ENCODE data around the gene NFATC3.

NFATC3 gene

GRCh38 chr16:68126395-68126794, 41.2 kb downstream of the NFATC3 start:
- Histone ChIP-seq H3K9ac (ENCODE audit: low read length) (no peak overlapping the region), H4K12ac (ENCODE audit: low read depth, low read length) (no peak overlapping the region)

GRCh38 chr16:68128577-68129305, 43.6 kb downstream of the NFATC3 start:
- no CpG with 5 or more reads among the region's 6 CpGs for WGBS (ENCODE audit: extremely low coverage, insufficient coverage, insufficient read length)
- no peak overlapping the region for H4K91ac ChIP-seq (ENCODE audit: low read depth, low read length)

More at GRCh38 chr16:68126395-68126794, 41.2 kb downstream of the NFATC3 start:
- no peak overlapping the region for H4K91ac ChIP-seq (ENCODE audit: low read depth, low read length)
- no peak overlapping the region for H3K4me2 ChIP-seq (ENCODE audit: low read length)
- H2BK5ac ChIP-seq (ENCODE audit: low read depth, low read length, poor library complexity), result no peak overlapping the region
- H2AK5ac ChIP-seq (ENCODE audit: low read length), result no peak overlapping the region
- H2AFZ ChIP-seq (ENCODE audit: insufficient read depth, low read length, poor library complexity), result no peak overlapping the region
- no peaks in the 10 kb centered on the region for H3K27me3 ChIP-seq (ENCODE audit: insufficient read depth, low read length)
- no peaks in the 10 kb centered on the region for H3K9me3 ChIP-seq (ENCODE audit: insufficient read depth, low read depth, low read length)
- DNase-seq, result no peak
- no peaks in the 10 kb centered on the region for H3K4me1 ChIP-seq (ENCODE audit: control insufficient read depth in 1 of 2, insufficient read depth in 2 of 2, low read length in 2 of 2)
- H3K18ac ChIP-seq (ENCODE audit: low read length), result no peak overlapping the region
- H2BK12ac ChIP-seq (ENCODE audit: low read length), result no peak overlapping the region
- H3K4me3 ChIP-seq (ENCODE audit: low read depth, low read length), result no peak overlapping the region
- no peaks in the 10 kb centered on the region for H3K79me2 ChIP-seq (ENCODE audit: control insufficient read depth, insufficient read depth, low read length, poor library complexity)
- no CpG with 5 or more reads among the region's 2 CpGs for WGBS (ENCODE audit: extremely low coverage, insufficient coverage, insufficient read length)
- no peak overlapping the region for H4K8ac ChIP-seq (ENCODE audit: low read depth, low read length)
- H3K27ac ChIP-seq (ENCODE audit: low read depth, low read length), result no peak overlapping the region
- no peak overlapping the region for H3K23ac ChIP-seq (ENCODE audit: low read length)
- H2BK120ac ChIP-seq (ENCODE audit: insufficient read depth, low read length, poor library complexity), result no peak overlapping the region
- no peak overlapping the region for H3K4ac ChIP-seq (ENCODE audit: low read depth, low read length)
- H3K79me1 ChIP-seq (ENCODE audit: low read length), result no peaks in the 10 kb centered on the region
- H3K14ac ChIP-seq (ENCODE audit: low read length), result no peak overlapping the region
- H3K36me3 ChIP-seq (ENCODE audit: control insufficient read depth in 1 of 2, insufficient read depth in 2 of 2, low read length in 2 of 2), result peaks cover 3% of the 10 kb centered on the region in 2 experiments

GRCh38 chr16:68130520-68130919, 45.4 kb downstream of the NFATC3 start:
- Histone ChIP-seq H2AFZ (ENCODE audit: insufficient read depth, low read length, poor library complexity) (no peak overlapping the region), H3K27me3 (ENCODE audit: insufficient read depth, low read length) (no peaks in the 10 kb centered on the region), H4K12ac (ENCODE audit: low read depth, low read length) (no peak overlapping the region), H3K4me1 (ENCODE audit: control insufficient read depth in 1 of 2, insufficient read depth in 2 of 2, low read length in 2 of 2) (no peaks in the 10 kb centered on the region), H3K4me3 (ENCODE audit: low read depth, low read length) (no peak overlapping the region), H3K9me3 (ENCODE audit: insufficient read depth, low read depth, low read length) (no peaks in the 10 kb centered on the region), H3K9ac (ENCODE audit: low read length) (no peak overlapping the region), H4K8ac (ENCODE audit: low read depth, low read length) (no peak overlapping the region), H3K79me2 (ENCODE audit: control insufficient read depth, insufficient read depth, low read length, poor library complexity) (no peaks in the 10 kb centered on the region), H3K4me2 (ENCODE audit: low read length) (no peak overlapping the region), H3K27ac (ENCODE audit: low read depth, low read length) (no peak overlapping the region), H3K23ac (ENCODE audit: low read length) (no peak overlapping the region), H3K14ac (ENCODE audit: low read length) (no peak overlapping the region), H4K91ac (ENCODE audit: low read depth, low read length) (no peak overlapping the region), H2BK120ac (ENCODE audit: insufficient read depth, low read length, poor library complexity) (no peak overlapping the region), H2BK12ac (ENCODE audit: low read length) (no peak overlapping the region), H3K36me3 (ENCODE audit: control insufficient read depth in 1 of 2, insufficient read depth in 2 of 2, low read length in 2 of 2) (peaks cover 0 to 3% of the 10 kb centered on the region in 2 experiments), H2AK5ac (ENCODE audit: low read length) (no peak overlapping the region), H3K18ac (ENCODE audit: low read length) (no peak overlapping the region), H2BK5ac (ENCODE audit: low read depth, low read length, poor library complexity) (no peak overlapping the region), H3K79me1 (ENCODE audit: low read length) (no peaks in the 10 kb centered on the region), H3K4ac (ENCODE audit: low read depth, low read length) (no peak overlapping the region)
- no CpG with 5 or more reads among the region's 3 CpGs for WGBS (ENCODE audit: extremely low coverage, insufficient coverage, insufficient read length)
- no peak for DNase-seq

More at GRCh38 chr16:68128577-68129305, 43.6 kb downstream of the NFATC3 start:
- DNase-seq, result no peak
- H3K79me2 ChIP-seq (ENCODE audit: control insufficient read depth, insufficient read depth, low read length, poor library complexity), result no peaks in the 10 kb centered on the region
- H3K14ac ChIP-seq (ENCODE audit: low read length), result no peak overlapping the region
- H3K4ac ChIP-seq (ENCODE audit: low read depth, low read length), result no peak overlapping the region
- H3K4me3 ChIP-seq (ENCODE audit: low read depth, low read length), result no peak overlapping the region
- H3K27ac ChIP-seq (ENCODE audit: low read depth, low read length), result no peak overlapping the region
- H2BK120ac ChIP-seq (ENCODE audit: insufficient read depth, low read length, poor library complexity), result no peak overlapping the region
- H3K4me1 ChIP-seq (ENCODE audit: control insufficient read depth in 1 of 2, insufficient read depth in 2 of 2, low read length in 2 of 2), result no peaks in the 10 kb centered on the region
- H3K36me3 ChIP-seq (ENCODE audit: control insufficient read depth in 1 of 2, insufficient read depth in 2 of 2, low read length in 2 of 2), result peaks cover 0 to 3% of the 10 kb centered on the region in 2 experiments
- H2AK5ac ChIP-seq (ENCODE audit: low read length), result no peak overlapping the region
- H3K9ac ChIP-seq (ENCODE audit: low read length), result no peak overlapping the region
- no peak overlapping the region for H3K4me2 ChIP-seq (ENCODE audit: low read length)
- H2BK5ac ChIP-seq (ENCODE audit: low read depth, low read length, poor library complexity), result no peak overlapping the region
- H3K23ac ChIP-seq (ENCODE audit: low read length), result no peak overlapping the region
- H3K9me3 ChIP-seq (ENCODE audit: insufficient read depth, low read depth, low read length), result no peaks in the 10 kb centered on the region
- no peaks in the 10 kb centered on the region for H3K79me1 ChIP-seq (ENCODE audit: low read length)
- H4K12ac ChIP-seq (ENCODE audit: low read depth, low read length), result no peak overlapping the region
- H3K18ac ChIP-seq (ENCODE audit: low read length), result no peak overlapping the region
- H4K8ac ChIP-seq (ENCODE audit: low read depth, low read length), result no peak overlapping the region
- no peak overlapping the region for H2BK12ac ChIP-seq (ENCODE audit: low read length)
- no peak overlapping the region for H2AFZ ChIP-seq (ENCODE audit: insufficient read depth, low read length, poor library complexity)
- H3K27me3 ChIP-seq (ENCODE audit: insufficient read depth, low read length), result no peaks in the 10 kb centered on the region

DNA sequence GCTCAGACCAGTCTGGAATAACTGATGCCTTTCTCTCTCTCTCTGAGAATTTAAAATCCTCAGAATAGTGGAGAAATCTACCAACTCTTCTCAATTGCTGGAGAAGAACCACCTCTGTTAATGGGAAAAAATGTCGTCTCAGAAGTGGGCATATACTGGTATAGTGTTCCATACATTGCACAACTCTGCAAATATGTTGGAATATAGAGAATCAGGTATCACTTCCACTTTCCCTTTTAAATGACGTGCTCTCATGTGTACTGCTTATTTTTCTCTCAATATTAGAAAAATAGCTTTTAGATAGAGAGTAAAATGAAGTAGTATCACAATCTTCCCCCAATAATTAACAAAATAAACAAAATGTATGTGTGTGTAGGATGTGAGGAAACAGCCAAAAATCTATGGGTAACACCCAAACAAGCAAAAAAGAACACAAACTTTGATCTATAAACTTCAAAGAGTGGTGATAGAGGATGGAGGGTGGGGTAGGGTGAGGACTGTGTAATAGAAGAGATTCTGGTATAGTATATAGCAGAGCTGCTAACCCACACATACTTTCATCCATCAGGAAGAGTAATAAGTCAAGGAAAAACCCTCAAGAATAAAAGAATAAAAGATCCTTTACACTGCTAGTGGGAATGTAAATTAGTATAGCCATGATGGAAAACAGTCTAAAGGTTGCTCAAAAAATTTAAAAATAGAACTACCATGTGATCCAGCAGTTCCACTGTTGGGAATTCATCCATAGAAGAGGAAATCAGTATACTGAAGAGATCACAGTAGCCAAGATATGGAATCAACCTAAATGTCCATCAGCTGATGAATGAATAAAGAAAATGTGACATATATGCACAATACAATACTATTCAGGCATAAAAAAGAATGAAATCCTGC, 46.9 kb downstream of the NFATC3 start:
- Histone ChIP-seq H3K9me3 (ENCODE audit: insufficient read depth, low read depth, low read length) (no peaks in the 10 kb centered on the region), H2BK12ac (ENCODE audit: low read length) (no peak overlapping the region), H3K9ac (ENCODE audit: low read length) (no peak overlapping the region), H3K4me3 (ENCODE audit: low read depth, low read length) (no peak overlapping the region), H2BK120ac (ENCODE audit: insufficient read depth, low read length, poor library complexity) (no peak overlapping the region), H3K4me1 (ENCODE audit: control insufficient read depth in 1 of 2, insufficient read depth in 2 of 2, low read length in 2 of 2) (no peaks in the 10 kb centered on the region), H3K18ac (ENCODE audit: low read length) (no peak overlapping the region), H2BK5ac (ENCODE audit: low read depth, low read length, poor library complexity) (no peak overlapping the region), H4K8ac (ENCODE audit: low read depth, low read length) (no peak overlapping the region), H3K14ac (ENCODE audit: low read length) (no peak overlapping the region), H3K27me3 (ENCODE audit: insufficient read depth, low read length) (no peaks in the 10 kb centered on the region), H2AK5ac (ENCODE audit: low read length) (no peak overlapping the region), H4K12ac (ENCODE audit: low read depth, low read length) (no peak overlapping the region), H3K27ac (ENCODE audit: low read depth, low read length) (no peak overlapping the region), H2AFZ (ENCODE audit: insufficient read depth, low read length, poor library complexity) (no peak overlapping the region), H3K79me1 (ENCODE audit: low read length) (no peaks in the 10 kb centered on the region), H3K79me2 (ENCODE audit: control insufficient read depth, insufficient read depth, low read length, poor library complexity) (no peaks in the 10 kb centered on the region), H3K4me2 (ENCODE audit: low read length) (no peak overlapping the region), H3K23ac (ENCODE audit: low read length) (no peak overlapping the region), H3K36me3 (ENCODE audit: control insufficient read depth in 1 of 2, insufficient read depth in 2 of 2, low read length in 2 of 2) (no peaks in the 10 kb centered on the region), H3K4ac (ENCODE audit: low read depth, low read length) (no peak overlapping the region), H4K91ac (ENCODE audit: low read depth, low read length) (no peak overlapping the region)
- WGBS (ENCODE audit: extremely low coverage, insufficient coverage, insufficient read length), result no CpG with 5 or more reads among the region's 2 CpGs
- no peak for DNase-seq
